OCI-LY1 (cell line): ENCODE measurements around the gene PRR16.

ENCODE experiments used
- EZH2 ChIP-seq: fragments of 200-600 bp; sonication (generic), shearing (Covaris generic); IDR thresholded peaks from 2 replicates; pipeline ENCODE4 v1.8.0; 2017; ENCODE audit warnings: borderline replicate concordance, mixed run types, mild to moderate bottlenecking, antibody characterized with exemption, low read length, moderate library complexity, mixed read lengths
- TF ChIP-seq, protein P1 (sequence below): fragments of 200-600 bp; sonication (generic), shearing (Covaris generic); IDR thresholded peaks from 2 replicates; pipeline ENCODE4 v1.5.1; 2017; ENCODE audit warnings: mild to moderate bottlenecking, antibody characterized with exemption, low read length, moderate library complexity, mixed read lengths

DNA sequence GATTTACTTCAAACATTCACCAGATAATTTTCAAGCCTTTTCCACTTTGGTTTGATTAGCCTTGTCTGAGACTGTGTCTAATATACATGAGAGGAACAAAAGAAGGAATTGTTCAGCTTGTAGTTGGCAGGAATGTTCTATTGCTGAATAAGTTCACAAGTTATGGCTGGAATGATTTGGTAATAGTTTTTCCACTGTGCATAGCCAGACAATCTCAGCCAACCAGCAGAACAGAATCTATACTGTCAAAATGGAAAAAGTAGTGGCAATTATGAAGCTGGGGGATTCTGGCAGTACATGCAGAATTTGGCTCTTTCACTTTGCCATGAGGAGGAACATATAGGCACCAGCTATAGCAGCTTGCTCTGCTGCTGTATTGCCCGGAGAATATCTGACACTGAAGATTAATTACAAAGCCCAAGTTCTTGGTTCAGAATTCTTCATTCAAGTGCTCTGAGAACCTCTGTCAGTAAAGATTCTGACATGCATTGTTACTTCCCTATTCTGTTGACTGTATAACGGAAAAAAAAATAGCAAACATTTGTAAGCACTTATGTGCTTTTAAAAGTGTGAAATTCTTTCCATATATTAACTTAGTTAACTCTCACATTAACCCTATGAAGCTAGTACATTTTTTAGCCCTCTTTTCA is 150.6 kb downstream of the PRR16 start:
- TF ChIP-seq, protein P1, sequence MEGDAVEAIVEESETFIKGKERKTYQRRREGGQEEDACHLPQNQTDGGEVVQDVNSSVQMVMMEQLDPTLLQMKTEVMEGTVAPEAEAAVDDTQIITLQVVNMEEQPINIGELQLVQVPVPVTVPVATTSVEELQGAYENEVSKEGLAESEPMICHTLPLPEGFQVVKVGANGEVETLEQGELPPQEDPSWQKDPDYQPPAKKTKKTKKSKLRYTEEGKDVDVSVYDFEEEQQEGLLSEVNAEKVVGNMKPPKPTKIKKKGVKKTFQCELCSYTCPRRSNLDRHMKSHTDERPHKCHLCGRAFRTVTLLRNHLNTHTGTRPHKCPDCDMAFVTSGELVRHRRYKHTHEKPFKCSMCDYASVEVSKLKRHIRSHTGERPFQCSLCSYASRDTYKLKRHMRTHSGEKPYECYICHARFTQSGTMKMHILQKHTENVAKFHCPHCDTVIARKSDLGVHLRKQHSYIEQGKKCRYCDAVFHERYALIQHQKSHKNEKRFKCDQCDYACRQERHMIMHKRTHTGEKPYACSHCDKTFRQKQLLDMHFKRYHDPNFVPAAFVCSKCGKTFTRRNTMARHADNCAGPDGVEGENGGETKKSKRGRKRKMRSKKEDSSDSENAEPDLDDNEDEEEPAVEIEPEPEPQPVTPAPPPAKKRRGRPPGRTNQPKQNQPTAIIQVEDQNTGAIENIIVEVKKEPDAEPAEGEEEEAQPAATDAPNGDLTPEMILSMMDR = no peak
- no peak for TF ChIP-seq EZH2
